NB4 (cell line): ENCODE measurements around the gene MFAP4.

Experiments
- MYC ChIP-seq: IDR thresholded peaks from 2 replicates; pipeline ENCODE4 v1.6.1; 2011; ENCODE audit warnings: low read depth, low read length
- POLR2A ChIP-seq: IDR thresholded peaks from 2 replicates; pipeline ENCODE4 v1.6.1; 2011; ENCODE audit warnings: mild to moderate bottlenecking; ENCODE audit not compliant: insufficient read length; ENCODE audit errors: extremely low read depth
- TF ChIP-seq, protein P1 (sequence below): IDR thresholded peaks from one replicate; pipeline ENCODE4 v1.5.1; 2012; ENCODE audit warnings: low read depth, low read length
- TF ChIP-seq, protein P2 (sequence below): IDR thresholded peaks from 2 replicates; pipeline ENCODE4 v1.6.1; 2011; ENCODE audit warnings: low read depth, low read length

DNA sequence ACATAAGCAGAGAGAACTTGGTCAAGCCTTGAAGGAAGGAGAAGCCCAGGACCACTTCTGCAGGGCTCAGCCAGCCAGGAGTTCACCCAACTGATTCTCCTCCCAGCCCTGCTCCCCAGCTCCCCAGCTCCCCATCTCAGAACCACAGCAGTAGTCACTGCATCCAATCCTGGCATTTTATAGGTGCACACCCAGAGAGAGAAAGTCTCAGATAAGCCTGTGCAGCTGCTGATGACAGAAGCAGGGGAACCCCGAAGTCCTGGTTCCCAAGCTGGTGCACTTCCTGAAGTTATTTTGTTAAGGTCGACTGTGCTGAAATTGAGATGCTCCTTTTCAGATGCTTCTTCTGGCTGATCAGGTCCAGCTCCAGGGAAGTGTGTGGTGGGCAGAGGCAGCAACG, 30.6 kb upstream of the MFAP4 start:
- TF ChIP-seq, protein P1, sequence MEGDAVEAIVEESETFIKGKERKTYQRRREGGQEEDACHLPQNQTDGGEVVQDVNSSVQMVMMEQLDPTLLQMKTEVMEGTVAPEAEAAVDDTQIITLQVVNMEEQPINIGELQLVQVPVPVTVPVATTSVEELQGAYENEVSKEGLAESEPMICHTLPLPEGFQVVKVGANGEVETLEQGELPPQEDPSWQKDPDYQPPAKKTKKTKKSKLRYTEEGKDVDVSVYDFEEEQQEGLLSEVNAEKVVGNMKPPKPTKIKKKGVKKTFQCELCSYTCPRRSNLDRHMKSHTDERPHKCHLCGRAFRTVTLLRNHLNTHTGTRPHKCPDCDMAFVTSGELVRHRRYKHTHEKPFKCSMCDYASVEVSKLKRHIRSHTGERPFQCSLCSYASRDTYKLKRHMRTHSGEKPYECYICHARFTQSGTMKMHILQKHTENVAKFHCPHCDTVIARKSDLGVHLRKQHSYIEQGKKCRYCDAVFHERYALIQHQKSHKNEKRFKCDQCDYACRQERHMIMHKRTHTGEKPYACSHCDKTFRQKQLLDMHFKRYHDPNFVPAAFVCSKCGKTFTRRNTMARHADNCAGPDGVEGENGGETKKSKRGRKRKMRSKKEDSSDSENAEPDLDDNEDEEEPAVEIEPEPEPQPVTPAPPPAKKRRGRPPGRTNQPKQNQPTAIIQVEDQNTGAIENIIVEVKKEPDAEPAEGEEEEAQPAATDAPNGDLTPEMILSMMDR, result no peak
- TF ChIP-seq, protein P2, sequence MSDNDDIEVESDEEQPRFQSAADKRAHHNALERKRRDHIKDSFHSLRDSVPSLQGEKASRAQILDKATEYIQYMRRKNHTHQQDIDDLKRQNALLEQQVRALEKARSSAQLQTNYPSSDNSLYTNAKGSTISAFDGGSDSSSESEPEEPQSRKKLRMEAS, result no peak
- TF ChIP-seq MYC (no peak), POLR2A (no peak)
